ENCODE data around the gene MBNL3.

DNA sequence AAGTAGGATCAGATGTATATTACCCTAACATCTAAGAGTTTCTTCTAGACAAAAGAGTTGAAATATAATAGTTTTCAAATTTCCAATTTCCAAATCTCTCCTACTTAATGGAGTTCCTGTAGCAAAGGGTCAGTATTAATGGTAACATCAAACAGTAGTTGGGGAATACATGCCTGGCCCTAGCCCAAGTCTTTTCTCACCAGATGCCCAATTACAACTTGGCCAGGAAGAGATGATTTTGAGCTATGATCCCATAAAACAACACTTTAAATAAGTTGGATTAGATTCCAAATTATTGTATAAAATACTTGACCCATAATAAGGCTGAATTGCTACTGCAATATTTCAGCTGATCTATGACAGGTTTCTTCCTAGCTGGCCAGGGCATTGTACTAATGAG is 59.9 kb downstream of the MBNL3 start:
- TF ChIP-seq POLR2A (conservative IDR thresholded peaks at IDR 0.05) (no peak), ZNF224 (CRISPR knock-in tag; IDR thresholded peaks at IDR 0.05) (no peak), KDM4B (IDR thresholded peaks at IDR 0.05; ENCODE audit: borderline replicate concordance in 2 of 2, low read depth in 1 of 2) (no peak), ZNF354B (CRISPR knock-in tag; IDR thresholded peaks at IDR 0.05) (no peak), USF2 (CRISPR knock-in tag; IDR thresholded peaks at IDR 0.05) (no peak), FOXM1 (IDR thresholded peaks at IDR 0.05; ENCODE audit: low read depth) (no peak), FOXM1 (CRISPR knock-in tag; IDR thresholded peaks at IDR 0.05; ENCODE audit: low read depth) (no peak), ZKSCAN8 (CRISPR knock-in tag; IDR thresholded peaks at IDR 0.05) (no peak), FOXA3 (CRISPR knock-in tag; conservative IDR thresholded peaks at IDR 0.05 in 1 of 2, IDR thresholded peaks at IDR 0.05 in 1 of 2) (no peak)
- TF ChIP-seq, protein P1, sequence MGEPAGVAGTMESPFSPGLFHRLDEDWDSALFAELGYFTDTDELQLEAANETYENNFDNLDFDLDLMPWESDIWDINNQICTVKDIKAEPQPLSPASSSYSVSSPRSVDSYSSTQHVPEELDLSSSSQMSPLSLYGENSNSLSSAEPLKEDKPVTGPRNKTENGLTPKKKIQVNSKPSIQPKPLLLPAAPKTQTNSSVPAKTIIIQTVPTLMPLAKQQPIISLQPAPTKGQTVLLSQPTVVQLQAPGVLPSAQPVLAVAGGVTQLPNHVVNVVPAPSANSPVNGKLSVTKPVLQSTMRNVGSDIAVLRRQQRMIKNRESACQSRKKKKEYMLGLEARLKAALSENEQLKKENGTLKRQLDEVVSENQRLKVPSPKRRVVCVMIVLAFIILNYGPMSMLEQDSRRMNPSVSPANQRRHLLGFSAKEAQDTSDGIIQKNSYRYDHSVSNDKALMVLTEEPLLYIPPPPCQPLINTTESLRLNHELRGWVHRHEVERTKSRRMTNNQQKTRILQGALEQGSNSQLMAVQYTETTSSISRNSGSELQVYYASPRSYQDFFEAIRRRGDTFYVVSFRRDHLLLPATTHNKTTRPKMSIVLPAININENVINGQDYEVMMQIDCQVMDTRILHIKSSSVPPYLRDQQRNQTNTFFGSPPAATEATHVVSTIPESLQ (CRISPR knock-in tag; IDR thresholded peaks at IDR 0.05): no peak
- TF ChIP-seq, protein P2, sequence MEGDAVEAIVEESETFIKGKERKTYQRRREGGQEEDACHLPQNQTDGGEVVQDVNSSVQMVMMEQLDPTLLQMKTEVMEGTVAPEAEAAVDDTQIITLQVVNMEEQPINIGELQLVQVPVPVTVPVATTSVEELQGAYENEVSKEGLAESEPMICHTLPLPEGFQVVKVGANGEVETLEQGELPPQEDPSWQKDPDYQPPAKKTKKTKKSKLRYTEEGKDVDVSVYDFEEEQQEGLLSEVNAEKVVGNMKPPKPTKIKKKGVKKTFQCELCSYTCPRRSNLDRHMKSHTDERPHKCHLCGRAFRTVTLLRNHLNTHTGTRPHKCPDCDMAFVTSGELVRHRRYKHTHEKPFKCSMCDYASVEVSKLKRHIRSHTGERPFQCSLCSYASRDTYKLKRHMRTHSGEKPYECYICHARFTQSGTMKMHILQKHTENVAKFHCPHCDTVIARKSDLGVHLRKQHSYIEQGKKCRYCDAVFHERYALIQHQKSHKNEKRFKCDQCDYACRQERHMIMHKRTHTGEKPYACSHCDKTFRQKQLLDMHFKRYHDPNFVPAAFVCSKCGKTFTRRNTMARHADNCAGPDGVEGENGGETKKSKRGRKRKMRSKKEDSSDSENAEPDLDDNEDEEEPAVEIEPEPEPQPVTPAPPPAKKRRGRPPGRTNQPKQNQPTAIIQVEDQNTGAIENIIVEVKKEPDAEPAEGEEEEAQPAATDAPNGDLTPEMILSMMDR (IDR thresholded peaks at IDR 0.05 in 2 of 3, conservative IDR thresholded peaks at IDR 0.05 in 1 of 3; ENCODE audit: insufficient read depth in 2 of 3, low read depth in 1 of 3, low read length in 3 of 3): no peak
